WTC11 (cell line): ENCODE data around the gene FHL3. TPM values are rescaled to one million over a fixed set of nuclear protein-coding genes. Genes with fewer than 3 reads are reported as not detected.

ENCODE experiments used
- ATAC-seq: fragments of 200-7000 bp; cut with Tn5 transposase; 2 replicates; pipeline ENCODE4 v1.10.0; 2021; ENCODE audit warnings: mild to moderate bottlenecking, moderate library complexity
- CTCF ChIA-PET: fragments of 300-600 bp; sonication (Branson Sonifier 250); formaldehyde crosslinking; loops from one replicate; lab custom pipeline; 2021; ENCODE audit warnings: antibody characterized with exemption; lab: Charles Lee
- POLR2A ChIA-PET: fragments of 350-600 bp; sonication (Branson Sonifier 250); formaldehyde crosslinking; loops from one replicate; lab custom pipeline; 2021; ENCODE audit warnings: antibody characterized with exemption; lab: Charles Lee
- DNase-seq: peaks from one replicate; pipeline ENCODE4 v3.0.0; 2021; ENCODE audit warnings: low spot score
- H3K27ac Mint-ChIP-seq: 2 replicates; pipeline ENCODE4 v1.8.0; 2021; ENCODE audit warnings: mixed read lengths
- H3K27me3 Mint-ChIP-seq: 2 replicates; pipeline ENCODE4 v1.8.0; 2021; ENCODE audit warnings: low read depth, mild to moderate bottlenecking, moderate library complexity, mixed read lengths
- H3K36me3 Mint-ChIP-seq: 2 replicates; pipeline ENCODE4 v1.8.0; 2021; ENCODE audit warnings: mixed read lengths
- H3K4me1 Mint-ChIP-seq: 2 replicates; pipeline ENCODE4 v1.8.0; 2022; ENCODE audit warnings: mixed read lengths
- H3K4me3 Mint-ChIP-seq: 2 replicates; pipeline ENCODE4 v1.8.0; 2021; ENCODE audit warnings: mild to moderate bottlenecking, moderate library complexity, mixed read lengths
- H3K9me3 Mint-ChIP-seq: 2 replicates; pipeline ENCODE4 v1.8.0; 2021; ENCODE audit warnings: mixed read lengths
- ATF1 ChIP-seq: sonication (generic); formaldehyde crosslinking; IDR thresholded peaks from 2 replicates; pipeline ENCODE4 v1.8.1; 2023; ENCODE audit warnings: mild to moderate bottlenecking, moderate library complexity, missing genetic modification reagents
- CBFB ChIP-seq: sonication (generic); formaldehyde crosslinking; IDR thresholded peaks from 2 replicates; pipeline ENCODE4 v1.8.1; 2022; ENCODE audit warnings: mild to moderate bottlenecking, low read depth, missing genetic modification reagents
- CDX4 ChIP-seq: fragments of 250-450 bp; sonication (Bioruptor Pico); IDR thresholded peaks from 2 replicates; pipeline ENCODE4 v1.9.0; 2021; ENCODE audit warnings: moderate library complexity, mild to moderate bottlenecking, inconsistent platforms, borderline replicate concordance
- CREB1 ChIP-seq: sonication (generic); formaldehyde crosslinking; IDR thresholded peaks from 2 replicates; pipeline ENCODE4 v1.8.0; 2023; ENCODE audit warnings: mild to moderate bottlenecking, missing genetic modification reagents
- CTCF ChIP-seq: fragments of 200-600 bp; IDR thresholded peaks from 2 replicates; pipeline ENCODE4 v1.8.0; 2022; ENCODE audit warnings: antibody characterized with exemption
- E2F5 ChIP-seq: sonication (generic); formaldehyde crosslinking; IDR thresholded peaks from 2 replicates; pipeline ENCODE4 v1.8.1; 2022; ENCODE audit warnings: mild to moderate bottlenecking, moderate library complexity, missing genetic modification reagents
- EMX1 ChIP-seq: fragments of 250-450 bp; sonication (Bioruptor Pico); IDR thresholded peaks from 2 replicates; pipeline ENCODE4 v1.8.0; 2021; ENCODE audit warnings: mild to moderate bottlenecking
- ESRRA ChIP-seq: sonication (generic); formaldehyde crosslinking; IDR thresholded peaks from 2 replicates; pipeline ENCODE4 v1.8.1; 2022; ENCODE audit warnings: mild to moderate bottlenecking, missing genetic modification reagents, borderline replicate concordance
- ETV6 ChIP-seq: sonication (generic); formaldehyde crosslinking; IDR thresholded peaks from 2 replicates; pipeline ENCODE4 v1.8.1; 2022; ENCODE audit warnings: mild to moderate bottlenecking, missing genetic modification reagents
- HMGA2 ChIP-seq: fragments of 250-450 bp; sonication (Bioruptor Pico); IDR thresholded peaks from 2 replicates; pipeline ENCODE4 v1.4.0; 2021; ENCODE audit warnings: mild to moderate bottlenecking, moderate library complexity
- HMGXB4 ChIP-seq: sonication (generic); formaldehyde crosslinking; IDR thresholded peaks from 2 replicates; pipeline ENCODE4 v1.8.1; 2023; ENCODE audit warnings: mild to moderate bottlenecking, moderate library complexity, missing genetic modification reagents
- JUN ChIP-seq: sonication (generic); formaldehyde crosslinking; IDR thresholded peaks from 2 replicates; pipeline ENCODE4 v1.8.0; 2023; ENCODE audit warnings: mild to moderate bottlenecking, missing genetic modification reagents
- NFE2L1 ChIP-seq: sonication (generic); formaldehyde crosslinking; IDR thresholded peaks from 2 replicates; pipeline ENCODE4 v1.8.1; 2023; ENCODE audit warnings: missing genetic modification reagents
- NFYB ChIP-seq: sonication (generic); formaldehyde crosslinking; conservative IDR thresholded peaks from 2 replicates; pipeline ENCODE4 v1.8.0; 2022; ENCODE audit warnings: low read depth, missing genetic modification reagents
- PRDM15 ChIP-seq: sonication (generic); formaldehyde crosslinking; IDR thresholded peaks from 2 replicates; pipeline ENCODE4 v1.8.0; 2022; ENCODE audit warnings: missing genetic modification reagents
- PRRX2 ChIP-seq: fragments of 250-450 bp; sonication (Bioruptor Pico); IDR thresholded peaks from 2 replicates; pipeline ENCODE4 v1.8.0; 2021; ENCODE audit warnings: mild to moderate bottlenecking
- RORB ChIP-seq: fragments of 250-450 bp; sonication (Bioruptor Pico); IDR thresholded peaks from 2 replicates; pipeline ENCODE4 v1.9.0; 2021; ENCODE audit warnings: mild to moderate bottlenecking
- TEAD4 ChIP-seq: sonication (generic); formaldehyde crosslinking; IDR thresholded peaks from 2 replicates; pipeline ENCODE4 v1.8.0; 2022; ENCODE audit warnings: mild to moderate bottlenecking, missing genetic modification reagents
- TP53 ChIP-seq: sonication (generic); formaldehyde crosslinking; IDR thresholded peaks from 2 replicates; pipeline ENCODE4 v1.8.1; 2023; ENCODE audit warnings: mild to moderate bottlenecking, missing genetic modification reagents
- ZNF317 ChIP-seq: sonication (generic); formaldehyde crosslinking; IDR thresholded peaks from 2 replicates; pipeline ENCODE4 v1.8.1; 2023; ENCODE audit warnings: low read depth, mild to moderate bottlenecking, moderate library complexity, missing genetic modification reagents, borderline replicate concordance
- ZNF423 ChIP-seq: fragments of 250-450 bp; sonication (Bioruptor Pico); IDR thresholded peaks from 2 replicates; pipeline ENCODE4 v2.1.2; 2022; ENCODE audit warnings: mild to moderate bottlenecking, moderate library complexity
- ZSCAN18 ChIP-seq: fragments of 250-450 bp; sonication (Bioruptor Pico); IDR thresholded peaks from 2 replicates; pipeline ENCODE4 v2.1.2; 2022; ENCODE audit warnings: mild to moderate bottlenecking, moderate library complexity
- total RNA-seq: library from RNA; stranded (reverse); gene quantifications from 3 replicates; pipeline ENCODE4 v1.2.3, GENCODE V29; 2021

The FHL3 gene
- total RNA-seq, 1 experiment from 2014 or later = 34.4 TPM

GRCh38 chr1:38000233-38000528 is 5.1 kb downstream of the FHL3 start:
- DNase-seq (no peak), ATAC-seq (no peak)
- ChIA-PET POLR2A (interaction anchor here (1.2 kb wide), 1 partner anchor 12 kb away, joined by 4 read pairs; no protein-coding TSS in a partner anchor), CTCF (interaction anchor here (1.1 to 1.5 kb wide), 3 partner anchors 10 to 29 kb away, joined by 4 to 5 read pairs (median 5); partner anchors contain the start of gene SF3A3)
- H3K27me3 Mint-ChIP-seq = peaks cover 4% of the 10 kb centered on the region; the same call in 1 of the 2 replicates
- H3K4me3 Mint-ChIP-seq = peak overlapping the region; percentile 41
- peak overlapping the region; percentile 98 for H3K27ac Mint-ChIP-seq
- H3K9me3 Mint-ChIP-seq = no peaks in the 10 kb centered on the region
- TF ChIP-seq PRDM15 (CRISPR knock-in tag) (no peak), ZNF423 (CRISPR knock-in tag) (peak; percentile 51; the same call in 1 of the 2 replicates)
- H3K36me3 Mint-ChIP-seq = peaks cover 10% of the 10 kb centered on the region
- H3K4me1 Mint-ChIP-seq = peaks cover 57% of the 10 kb centered on the region

GRCh38 chr1:37999430-38000232 is 5.7 kb downstream of the FHL3 start:
- peak overlapping the region; percentile 98 for H3K27ac Mint-ChIP-seq
- DNase-seq (no peak), ATAC-seq (no peak)
- ChIA-PET CTCF (interaction anchor here (1.1 to 1.5 kb wide), 3 partner anchors 9 to 29 kb away, joined by 4 to 5 read pairs (median 5); partner anchors contain the start of gene SF3A3), POLR2A (interaction anchor here (0.5 to 1.2 kb wide), 2 partner anchors 10 to 12 kb away, joined by 3 to 4 read pairs; partner anchors contain the start of gene SF3A3)
- H3K27me3 Mint-ChIP-seq = peaks cover 4% of the 10 kb centered on the region; the same call in 1 of the 2 replicates
- H3K4me3 Mint-ChIP-seq = peak overlapping the region; percentile 41
- TF ChIP-seq NFE2L1 (CRISPR knock-in tag) (no peak), ETV6 (CRISPR knock-in tag) (no peak; the same call in 1 of the 2 replicates), PRRX2 (no peak), E2F5 (CRISPR knock-in tag) (no peak), HMGA2 (CRISPR knock-in tag) (no peak), CBFB (CRISPR knock-in tag) (no peak), RORB (no peak), TEAD4 (CRISPR knock-in tag) (no peak), EMX1 (no peak), CREB1 (CRISPR knock-in tag) (no peak), ESRRA (CRISPR knock-in tag) (no peak), CDX4 (CRISPR knock-in tag) (no peak), ZNF317 (CRISPR knock-in tag) (no peak), ATF1 (CRISPR knock-in tag) (no peak)
- H3K9me3 Mint-ChIP-seq = no peaks in the 10 kb centered on the region
- H3K36me3 Mint-ChIP-seq = peaks cover 10% of the 10 kb centered on the region
- peaks cover 60% of the 10 kb centered on the region for H3K4me1 Mint-ChIP-seq

GRCh38 chr1:37998913-37999429 is 6.3 kb downstream of the FHL3 start:
- POLR2A ChIA-PET = interaction anchor here (0.5 kb wide), 1 partner anchor 9 kb away, joined by 3 read pairs; the partner anchor contains the start of gene SF3A3
- H3K36me3 Mint-ChIP-seq = peaks cover 10% of the 10 kb centered on the region
- CTCF ChIA-PET = interaction anchor here (1.5 kb wide), 1 partner anchor 20 kb away, joined by 5 read pairs; no protein-coding TSS in a partner anchor
- peak overlapping the region; percentile 28 for H3K4me3 Mint-ChIP-seq
- ATAC-seq = no peak
- H3K9me3 Mint-ChIP-seq = no peaks in the 10 kb centered on the region
- no peaks in the 10 kb centered on the region for H3K27me3 Mint-ChIP-seq
- H3K4me1 Mint-ChIP-seq = peaks cover 54% of the 10 kb centered on the region
- H3K27ac Mint-ChIP-seq = peak overlapping the region; percentile 98
- DNase-seq = no peak
- TF ChIP-seq CTCF = no peak
- TF ChIP-seq JUN (CRISPR knock-in tag) = no peak
- no peak for TF ChIP-seq TP53 (CRISPR knock-in tag)
- TF ChIP-seq PRRX2 = no peak
- no peak for TF ChIP-seq HMGXB4
- no peak for TF ChIP-seq ZSCAN18
- TF ChIP-seq NFYB = no peak
